AG20443 (cell line): ENCODE measurements around the gene HARS1.
"Not testable (repeated sequence)": the region's sequence is repeated elsewhere in the genome, so short reads cannot be mapped to it uniquely, and the experiment has no call there.

Source experiments
- DNase-seq: peaks from one replicate; pipeline ENCODE4 v3.0.0; 2012; ENCODE audit warnings: low spot score, mixed read lengths

Gene HARS1, protein sequence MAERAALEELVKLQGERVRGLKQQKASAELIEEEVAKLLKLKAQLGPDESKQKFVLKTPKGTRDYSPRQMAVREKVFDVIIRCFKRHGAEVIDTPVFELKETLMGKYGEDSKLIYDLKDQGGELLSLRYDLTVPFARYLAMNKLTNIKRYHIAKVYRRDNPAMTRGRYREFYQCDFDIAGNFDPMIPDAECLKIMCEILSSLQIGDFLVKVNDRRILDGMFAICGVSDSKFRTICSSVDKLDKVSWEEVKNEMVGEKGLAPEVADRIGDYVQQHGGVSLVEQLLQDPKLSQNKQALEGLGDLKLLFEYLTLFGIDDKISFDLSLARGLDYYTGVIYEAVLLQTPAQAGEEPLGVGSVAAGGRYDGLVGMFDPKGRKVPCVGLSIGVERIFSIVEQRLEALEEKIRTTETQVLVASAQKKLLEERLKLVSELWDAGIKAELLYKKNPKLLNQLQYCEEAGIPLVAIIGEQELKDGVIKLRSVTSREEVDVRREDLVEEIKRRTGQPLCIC

DNA sequence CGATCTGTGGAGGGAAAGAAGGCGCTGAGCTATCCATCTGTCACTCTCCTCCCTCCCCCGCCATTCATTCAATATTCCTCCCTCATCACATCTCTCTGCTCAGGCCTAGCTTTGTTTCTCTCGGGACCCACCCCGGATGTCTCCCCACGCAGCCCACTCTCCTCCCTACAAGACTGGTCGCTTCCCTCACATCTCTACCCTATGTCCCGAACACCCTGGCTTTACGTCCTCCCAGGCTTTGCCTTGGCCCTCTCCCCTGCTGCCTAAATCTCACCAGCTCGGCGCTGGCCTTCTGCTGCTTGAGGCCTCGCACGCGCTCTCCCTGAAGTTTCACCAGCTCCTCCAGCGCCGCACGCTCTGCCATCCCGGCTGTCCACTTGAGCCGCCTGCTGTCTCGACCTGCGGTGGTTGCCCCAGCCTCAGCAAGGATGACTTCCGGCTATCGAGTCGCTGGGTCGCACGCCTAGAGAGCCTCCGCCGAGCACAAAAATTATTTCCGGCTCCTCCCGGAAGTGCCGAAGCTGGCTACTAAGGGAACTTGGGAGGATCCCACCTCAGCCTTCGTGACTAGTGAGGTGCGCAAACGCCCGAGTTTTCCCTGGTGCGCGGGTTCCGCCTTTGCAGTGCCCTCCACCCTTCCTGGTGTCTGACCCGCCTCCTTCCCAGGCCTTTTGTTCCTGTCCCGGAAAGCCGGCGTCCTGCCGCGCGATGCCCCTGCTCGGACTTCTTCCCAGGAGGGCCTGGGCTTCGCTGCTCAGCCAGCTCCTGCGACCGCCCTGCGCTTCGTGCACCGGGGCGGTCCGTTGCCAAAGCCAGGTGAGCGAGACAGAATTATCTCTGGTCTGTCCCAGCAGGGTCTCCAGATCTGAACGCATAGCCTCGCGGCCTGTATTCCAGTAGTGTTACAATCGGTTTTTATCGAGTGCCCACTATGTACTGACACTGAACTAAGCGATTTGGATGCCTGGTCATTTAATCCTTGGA is at the start of gene HARS1, which contains the start of gene HARS2:
Gene HARS1, minus strand, starts transcription at position 430 of the 984 bp plus-strand sequence. Its CDS starts 66 bp downstream, at position 364.
Gene HARS2, plus strand, starts transcription at position 515 of the 984 bp plus-strand sequence. Its CDS starts 194 bp downstream, at position 709.
- peak; percentile 96 for DNase-seq

DNA sequence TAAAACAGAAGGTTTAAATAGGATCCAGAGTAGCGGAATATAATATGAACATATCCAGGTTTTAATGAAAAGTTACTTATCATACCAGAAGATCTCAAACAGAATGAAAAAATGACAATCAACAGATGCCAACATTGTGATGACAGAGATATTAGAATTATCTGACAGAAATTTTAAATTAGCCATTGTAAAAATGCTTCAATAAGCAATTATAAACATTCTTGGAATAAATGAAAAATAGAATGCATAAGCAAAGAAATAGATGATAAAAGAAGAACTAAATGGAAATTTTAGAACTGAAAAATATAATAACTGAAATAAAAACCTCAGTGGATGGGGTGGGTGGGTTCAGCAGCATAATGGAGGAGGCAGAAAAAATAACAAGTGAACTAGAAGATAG is 46.3 kb upstream of the HARS1 start:
- no peak for DNase-seq

DNA sequence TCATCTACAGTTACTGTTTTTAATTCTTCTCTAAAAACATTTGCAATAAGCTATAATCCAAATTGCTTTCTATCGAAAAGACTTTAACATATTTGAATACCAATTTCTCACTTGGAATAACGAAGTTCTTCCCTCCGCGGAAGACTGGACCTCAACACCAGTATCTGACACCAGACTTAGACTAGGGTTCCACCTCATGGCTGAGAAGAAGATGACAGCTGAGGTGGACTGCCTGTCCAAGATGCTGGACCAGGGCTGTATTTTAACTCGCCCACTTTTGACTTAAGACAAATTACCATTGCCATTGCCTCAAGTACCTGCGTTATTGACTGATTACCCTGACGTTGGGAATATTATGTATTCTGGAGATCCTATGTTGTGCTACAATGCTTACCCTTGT is 43.2 kb upstream of the HARS1 start:
- DNase-seq: peak; percentile 52

DNA sequence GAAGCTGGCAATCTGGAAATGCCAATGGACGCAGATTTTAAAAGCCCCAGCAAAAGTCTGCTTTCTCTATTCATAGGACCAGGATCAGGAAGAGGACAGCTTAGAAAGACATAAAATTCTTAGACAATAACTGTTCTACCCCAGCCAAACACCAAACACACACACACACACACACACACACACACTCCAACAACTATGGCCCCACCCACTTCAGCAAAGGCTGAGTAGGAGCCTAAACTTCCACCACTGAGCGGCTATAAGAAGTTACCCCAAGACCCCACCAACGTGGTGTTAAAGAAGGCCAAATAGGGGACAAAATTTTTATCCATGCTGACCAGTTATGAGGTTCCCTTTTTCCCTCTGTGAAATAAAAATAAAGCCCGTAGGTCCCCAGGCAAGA is 41.9 kb upstream of the HARS1 start:
- DNase-seq: no peak

DNA sequence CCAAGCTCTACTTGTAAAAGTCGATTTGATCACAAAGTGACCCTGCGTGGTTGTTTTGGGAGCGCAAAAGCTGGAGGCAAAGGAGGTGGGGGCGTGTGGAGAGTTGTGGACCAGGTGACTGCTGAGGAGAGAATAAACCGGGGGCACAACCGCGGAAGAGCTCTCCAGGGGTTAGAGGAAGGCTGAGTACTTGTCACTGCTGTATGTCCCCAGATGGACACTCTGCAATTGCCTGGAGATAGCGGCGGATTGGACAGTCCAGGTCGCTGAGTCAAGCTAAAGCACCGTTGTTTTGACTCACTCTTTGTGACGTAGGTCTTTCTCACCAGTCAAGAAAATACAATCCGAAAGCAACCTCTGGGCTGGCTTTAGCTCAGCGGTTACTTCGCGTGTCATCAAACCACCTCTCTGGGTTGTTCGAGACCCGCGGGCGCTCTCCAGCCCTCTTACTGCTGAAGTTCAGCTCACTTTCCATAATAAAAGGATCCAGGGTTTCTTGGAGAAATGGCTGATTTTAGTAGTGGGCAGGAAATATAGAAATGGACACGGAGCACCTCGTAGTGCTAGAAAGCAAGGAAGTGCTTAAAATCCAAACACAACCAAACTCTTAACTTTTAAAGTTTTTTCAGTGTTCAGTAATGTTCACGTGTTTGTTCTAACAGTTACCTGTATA is 34.8 kb upstream of the HARS1 start:
- peak; percentile 79 for DNase-seq

DNA sequence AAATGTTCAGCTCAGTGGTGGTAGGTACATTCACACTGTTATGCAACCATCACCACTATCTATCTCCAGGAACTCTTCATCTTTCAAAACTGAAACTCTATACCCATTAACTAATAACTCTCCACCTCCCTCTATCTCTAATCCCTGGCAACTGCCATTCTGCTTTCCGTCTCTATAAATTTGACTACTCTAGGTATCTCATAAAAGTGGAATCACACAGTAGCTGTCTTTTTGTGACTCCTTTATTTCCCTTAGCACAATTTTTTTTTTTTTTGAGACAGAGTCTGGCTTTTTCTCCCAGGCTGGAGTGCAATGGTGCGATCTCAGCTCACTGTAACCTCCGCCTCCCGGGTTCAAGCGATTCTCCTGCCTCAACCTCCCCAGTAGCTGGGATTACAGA is 30.2 kb upstream of the HARS1 start:
- not testable (repeated sequence) for DNase-seq

DNA sequence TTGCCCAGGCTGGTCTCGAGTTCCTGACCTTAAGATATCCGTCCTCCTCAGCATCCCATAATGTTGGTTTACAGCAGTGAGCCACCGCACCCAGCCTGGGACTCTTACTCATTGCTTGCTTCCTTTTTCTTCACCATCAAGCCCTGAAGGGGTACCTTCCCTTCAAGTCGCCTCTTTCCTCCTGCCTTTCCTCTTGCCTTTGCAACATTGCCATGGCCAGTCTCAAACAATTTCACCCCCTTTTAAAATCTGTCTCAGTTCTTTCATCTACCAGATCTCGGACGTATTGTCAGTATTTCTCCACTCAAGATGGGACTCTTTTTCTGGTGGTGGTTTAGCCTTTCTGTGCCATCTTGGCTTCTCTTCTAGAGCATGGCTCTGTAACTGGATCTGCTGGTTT is 29.6 kb upstream of the HARS1 start:
- not testable (repeated sequence) for DNase-seq

DNA sequence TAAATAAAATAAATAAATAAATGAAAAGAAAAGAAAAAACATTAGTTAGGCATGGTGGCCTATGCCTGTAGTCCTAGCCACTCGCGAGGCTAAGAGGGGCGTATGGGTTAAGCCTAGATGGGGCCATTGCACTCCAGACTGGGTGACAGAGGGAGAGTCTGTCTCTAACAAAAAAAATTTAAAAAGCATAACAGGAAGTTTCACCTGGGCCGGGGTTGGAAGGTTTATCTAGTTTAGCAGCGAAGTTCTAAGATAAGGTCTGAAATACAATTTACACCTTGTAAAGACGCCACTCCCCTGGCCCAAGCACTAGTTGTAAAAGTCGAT is 27.1 kb upstream of the HARS1 start:
- DNase-seq: no peak

DNA sequence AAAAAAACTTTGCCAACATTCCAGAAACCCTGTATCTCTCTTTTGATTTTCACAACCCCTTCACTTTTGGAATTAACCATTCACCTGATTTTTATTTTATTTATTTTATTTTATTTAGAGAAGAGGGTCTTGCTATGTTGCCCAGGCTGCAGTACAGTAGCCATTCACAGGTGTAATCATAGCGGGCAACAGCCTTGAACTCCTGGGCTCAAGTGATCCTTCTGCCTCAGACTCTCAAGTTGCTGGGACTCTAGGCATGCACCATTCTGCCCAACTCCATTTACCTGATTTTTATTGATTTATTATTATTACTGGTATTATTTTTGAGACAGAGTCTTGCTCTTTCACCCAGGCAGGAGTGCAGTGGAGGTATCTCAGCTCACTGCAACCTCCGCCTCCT is 25.1 kb upstream of the HARS1 start:
- not testable (repeated sequence) for DNase-seq

DNA sequence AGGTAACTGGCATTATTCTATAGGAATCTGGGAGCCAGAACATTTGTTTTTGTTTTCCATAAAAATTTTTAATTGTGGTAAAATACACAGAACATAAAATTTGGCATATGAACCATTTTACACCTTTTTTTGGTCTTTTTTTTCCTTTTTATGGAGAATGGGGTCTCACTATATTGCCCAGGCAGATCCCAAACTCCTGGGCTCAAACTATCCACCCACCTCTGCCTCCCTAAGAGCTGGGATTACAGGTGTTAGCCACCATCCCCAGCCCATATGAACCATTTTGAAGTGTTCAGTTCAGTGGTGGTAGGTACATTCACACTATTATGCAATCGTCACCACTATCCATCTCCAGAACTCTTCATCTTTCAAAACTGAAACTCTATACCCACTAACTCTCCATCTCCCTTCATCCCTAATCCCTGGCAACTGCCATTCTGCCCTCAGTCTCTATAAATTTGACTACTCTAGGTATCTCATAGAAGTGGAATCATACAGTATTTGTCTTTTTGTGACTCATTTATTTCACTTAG is 22.5 kb upstream of the HARS1 start:
- no peak for DNase-seq

DNA sequence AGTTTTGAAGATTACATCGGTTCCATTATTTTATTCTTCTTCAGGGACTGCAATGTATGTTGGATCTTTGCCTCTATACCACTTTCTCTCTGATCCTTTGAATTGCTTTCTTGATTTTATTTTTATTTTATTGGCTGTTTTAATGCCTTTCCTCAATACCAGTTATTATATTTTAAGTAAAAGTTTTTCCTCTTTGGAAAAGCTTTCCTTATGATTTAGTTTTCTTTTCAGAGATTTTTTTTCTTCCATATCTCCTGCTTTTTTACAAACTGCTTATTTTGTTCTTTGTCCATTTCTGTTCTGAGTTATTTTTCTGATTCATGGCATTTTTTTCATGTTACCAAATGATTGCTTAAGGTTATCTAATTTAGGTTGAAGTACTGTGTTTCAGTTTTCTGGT is 20.6 kb upstream of the HARS1 start:
- DNase-seq: no peak

DNA sequence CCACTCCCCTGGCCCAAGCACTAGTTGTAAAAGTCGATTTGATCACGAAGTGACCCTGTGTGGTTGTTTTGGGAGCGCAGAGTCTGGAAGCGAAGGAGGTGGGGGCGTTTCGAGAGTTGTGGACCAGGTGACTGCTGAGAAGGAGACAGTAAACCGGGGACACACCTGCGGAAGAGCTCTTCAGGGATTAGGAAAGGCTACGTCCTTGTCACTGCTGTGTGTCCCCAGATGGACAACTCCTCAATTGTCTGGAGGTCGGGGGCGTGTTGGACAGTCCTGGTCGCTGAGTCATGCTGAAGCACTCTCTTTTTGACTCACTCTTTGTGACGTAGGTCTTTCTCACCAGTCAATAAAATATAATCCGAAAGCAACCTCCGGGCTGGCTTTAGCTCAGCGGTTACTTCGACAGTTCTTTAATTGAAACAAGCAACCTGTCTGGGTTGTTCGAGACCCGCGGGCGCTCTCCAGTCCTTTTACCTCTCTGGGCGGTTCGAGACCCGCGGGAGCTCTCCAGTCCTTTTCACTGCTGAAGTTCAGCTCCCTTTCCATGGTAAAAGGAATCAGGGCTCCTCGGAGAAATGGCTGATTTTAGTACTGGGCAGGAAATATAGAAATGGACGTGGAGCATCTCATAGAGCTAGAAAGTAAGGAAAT is 19.9 kb upstream of the HARS1 start:
- peak; percentile 92 for DNase-seq

DNA sequence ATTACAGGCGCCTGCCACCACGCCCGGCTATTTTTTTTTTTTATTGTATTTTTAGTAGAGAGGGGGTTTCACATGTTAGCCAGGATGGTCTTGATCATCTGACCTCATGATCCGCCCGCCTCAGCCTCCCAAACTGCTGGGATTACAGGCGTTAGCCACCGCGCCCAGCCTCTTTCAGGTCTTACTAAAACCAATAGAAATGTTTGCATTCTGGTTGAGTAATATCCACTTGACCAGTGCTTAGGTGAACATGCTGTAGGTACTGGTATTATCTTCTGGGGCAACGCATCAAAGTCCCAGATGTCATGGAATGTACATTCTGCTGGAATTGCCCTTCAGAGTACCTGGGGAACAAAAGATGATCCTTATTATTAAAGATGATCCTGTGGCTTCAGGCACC is 17.6 kb upstream of the HARS1 start:
- DNase-seq: not testable (repeated sequence)

DNA sequence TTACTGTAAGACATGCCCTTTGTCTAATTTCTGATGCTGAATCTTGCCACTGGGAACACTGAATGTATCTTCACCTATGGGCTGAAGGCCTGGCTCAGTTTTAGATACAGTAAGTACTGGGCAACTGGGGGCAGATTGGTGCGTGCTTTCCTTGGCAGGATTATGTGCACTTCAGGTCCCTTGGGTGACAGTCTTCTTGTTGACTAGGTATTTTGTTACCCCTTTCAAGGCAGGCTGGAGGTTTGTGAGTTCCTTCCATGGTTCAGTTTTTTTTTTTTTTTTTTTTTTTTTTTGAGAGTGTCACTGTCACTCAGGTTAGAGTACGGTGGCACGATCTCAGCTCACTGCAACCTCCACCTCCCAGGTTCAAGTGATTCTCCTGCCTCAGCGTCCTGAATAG is 16.6 kb upstream of the HARS1 start:
- no peak for DNase-seq

DNA sequence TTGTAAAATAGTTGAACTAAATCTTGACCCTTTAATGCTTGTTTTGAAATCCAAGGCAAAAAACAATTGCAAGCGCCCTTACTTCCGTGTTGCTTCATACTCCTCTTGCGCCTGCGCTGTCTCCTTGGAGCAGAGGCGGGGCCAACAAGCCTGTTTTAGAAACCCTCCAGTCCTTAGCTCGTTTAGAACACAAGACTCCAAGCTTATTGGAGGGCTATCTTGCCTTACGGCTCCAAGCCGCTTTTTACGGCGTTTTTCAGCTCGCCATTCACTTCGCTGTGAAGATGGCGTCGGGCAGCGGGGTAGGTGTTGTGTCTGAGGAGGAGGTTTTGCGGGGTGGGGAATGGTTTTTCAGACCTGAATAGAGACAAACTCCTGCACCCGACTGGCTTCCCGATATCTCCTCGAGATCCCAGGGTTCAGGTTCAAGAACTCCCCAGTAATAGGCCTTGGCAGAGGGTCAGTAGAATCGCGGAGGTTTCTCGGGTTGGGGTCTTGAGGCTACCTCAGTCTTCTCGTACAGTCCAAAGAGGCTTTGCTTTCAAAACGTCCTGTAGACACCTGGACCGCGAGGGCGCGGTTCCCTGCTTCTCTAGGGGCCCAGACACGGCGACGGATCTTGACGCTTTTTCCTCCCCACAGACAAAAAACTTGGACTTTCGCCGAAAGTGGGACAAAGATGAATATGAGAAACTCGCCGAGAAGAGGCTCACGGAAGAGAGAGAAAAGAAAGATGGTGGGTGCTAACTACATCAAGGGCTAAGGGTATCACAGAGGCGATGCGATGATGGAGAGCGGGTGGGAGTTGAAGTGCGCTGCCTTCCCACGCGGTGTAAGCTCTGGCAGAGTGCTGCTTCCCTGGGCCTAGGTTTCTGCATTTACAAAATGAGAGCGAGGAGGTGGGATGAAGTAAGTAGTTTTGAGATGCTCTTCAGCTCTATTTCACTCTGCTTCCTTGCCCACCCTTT is 9.3 kb upstream of the HARS1 start, which contains the start of gene ZMAT2:
Gene ZMAT2, plus strand, starts transcription at position 271 of the 968 bp plus-strand sequence. Its CDS starts 14 bp downstream, at position 285.
- peak; percentile 97 for DNase-seq

DNA sequence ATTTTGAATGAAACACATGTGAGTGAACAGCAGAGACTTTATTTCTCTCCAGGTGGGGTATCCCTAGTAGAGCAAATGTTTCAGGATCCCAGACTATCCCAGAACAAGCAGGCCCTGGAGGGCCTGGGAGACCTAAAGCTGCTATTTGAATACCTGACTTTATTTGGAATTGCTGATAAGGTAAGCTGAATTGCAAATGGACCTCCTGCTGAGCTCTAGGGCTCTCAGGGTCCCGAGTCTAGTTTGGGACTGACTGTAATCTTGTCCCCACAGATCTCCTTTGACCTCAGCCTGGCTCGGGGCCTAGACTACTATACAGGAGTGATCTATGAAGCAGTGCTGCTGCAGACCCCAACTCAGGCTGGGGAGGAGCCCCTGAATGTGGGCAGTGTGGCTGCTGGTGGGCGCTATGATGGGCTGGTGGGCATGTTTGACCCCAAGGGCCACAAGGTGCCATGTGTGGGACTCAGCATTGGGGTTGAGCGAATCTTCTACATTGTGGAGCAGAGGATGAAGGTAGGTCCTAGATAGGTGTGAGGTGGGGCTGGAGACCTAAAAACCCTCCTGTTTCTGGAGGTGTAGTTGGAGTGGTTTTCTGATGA is 5.8 kb upstream of the HARS1 start:
- no peak for DNase-seq

DNA sequence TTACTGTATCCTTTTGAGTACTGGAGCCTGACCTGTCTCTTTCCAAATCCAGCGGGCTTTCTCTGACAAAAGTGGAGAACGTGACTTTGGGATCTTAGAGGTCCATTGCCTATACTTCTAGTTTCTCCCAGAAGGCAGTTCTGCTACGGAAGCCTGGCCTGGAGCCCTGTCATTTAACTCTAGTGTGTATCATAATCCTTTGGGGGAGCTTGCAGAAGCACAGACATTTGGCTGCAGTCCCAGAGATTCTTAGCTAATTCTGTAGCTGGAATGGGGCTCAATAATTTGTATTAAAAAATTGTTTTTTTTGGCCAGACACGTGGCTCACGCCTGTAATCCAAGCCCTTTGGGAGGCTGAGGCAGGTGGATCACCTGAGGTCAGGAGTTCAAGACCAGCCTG is 3.1 kb upstream of the HARS1 start:
- no peak for DNase-seq

DNA sequence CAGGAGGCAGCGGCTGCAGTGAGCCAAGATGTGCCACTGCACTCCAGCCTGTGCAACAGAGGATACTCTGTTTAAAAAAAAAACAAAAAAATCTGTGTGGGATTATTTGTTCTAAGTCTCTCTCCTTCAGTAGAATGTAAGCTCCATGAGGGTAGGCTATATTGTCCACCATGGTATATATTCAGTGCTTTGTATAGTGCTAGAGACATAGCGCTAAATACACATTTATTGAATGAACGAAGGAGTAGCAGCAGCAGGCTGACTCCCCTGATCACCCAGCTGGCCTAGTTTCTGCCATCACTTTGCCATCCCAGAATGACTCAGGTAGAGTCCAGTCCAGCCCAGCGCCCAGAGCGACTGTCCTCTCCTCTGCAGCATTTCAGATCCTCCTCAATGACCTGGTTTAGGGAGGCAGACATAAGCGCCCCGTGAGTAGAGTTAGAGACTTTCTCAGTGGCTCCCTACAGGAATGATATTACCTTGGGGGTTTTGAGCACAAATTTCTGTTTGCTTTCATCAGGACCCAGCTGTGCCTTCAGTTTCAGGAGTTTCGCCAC is 716 bp downstream of the HARS1 start:
- DNase-seq: no peak

DNA sequence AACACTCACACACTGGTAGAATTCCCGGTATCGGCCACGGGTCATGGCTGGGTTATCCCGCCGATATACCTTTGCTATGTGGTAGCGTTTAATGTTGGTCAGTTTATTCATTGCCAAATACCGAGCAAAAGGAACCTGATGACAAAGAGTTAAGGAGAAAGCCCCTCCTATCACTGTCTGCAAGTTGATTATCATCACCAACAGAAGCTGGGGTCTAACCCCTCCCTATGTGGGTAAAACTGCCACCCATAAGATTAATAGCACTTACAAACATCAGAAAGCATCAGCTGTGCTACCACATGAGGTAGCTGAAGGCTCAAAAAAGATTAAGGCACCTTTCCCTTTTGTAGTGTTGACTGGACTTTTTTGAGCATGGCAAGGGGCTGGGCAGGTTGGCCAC is 12.2 kb downstream of the HARS1 start:
- no peak for DNase-seq
